Mononuclear cell (primary cell): ENCODE data around the gene FOXK1. TPM values are rescaled to one million over a fixed set of nuclear protein-coding genes. Genes with fewer than 3 reads are reported as not detected.

Experiments
- H3K27me3 ChIP-seq: 2 replicates; pipeline ENCODE4 v1.6.0; 2011; ENCODE audit warnings: low read length, control low read depth; ENCODE audit not compliant: insufficient read depth
- H3K4me1 ChIP-seq: 2 replicates; pipeline ENCODE4 v1.5.1; 2011; ENCODE audit warnings: mild to moderate bottlenecking, low read length, control low read depth; ENCODE audit not compliant: insufficient read depth
- H3K4me3 ChIP-seq: 2 replicates; pipeline ENCODE4 v1.5.1; 2011; ENCODE audit warnings: mild to moderate bottlenecking, low read length, moderate library complexity
- H3K9me3 ChIP-seq: 2 replicates; pipeline ENCODE4 v1.5.1; 2011; ENCODE audit warnings: low read depth, mild to moderate bottlenecking, control low read depth, low read length
- total RNA-seq: library from RNA; depleted of rRNA; stranded (reverse); fragments of >200 nt; gene quantifications from one replicate; pipeline ENCODE4 v1.2.3, GENCODE V29; 2012

FOXK1 gene
- total RNA-seq, 1 donor = 41.5 TPM

DNA sequence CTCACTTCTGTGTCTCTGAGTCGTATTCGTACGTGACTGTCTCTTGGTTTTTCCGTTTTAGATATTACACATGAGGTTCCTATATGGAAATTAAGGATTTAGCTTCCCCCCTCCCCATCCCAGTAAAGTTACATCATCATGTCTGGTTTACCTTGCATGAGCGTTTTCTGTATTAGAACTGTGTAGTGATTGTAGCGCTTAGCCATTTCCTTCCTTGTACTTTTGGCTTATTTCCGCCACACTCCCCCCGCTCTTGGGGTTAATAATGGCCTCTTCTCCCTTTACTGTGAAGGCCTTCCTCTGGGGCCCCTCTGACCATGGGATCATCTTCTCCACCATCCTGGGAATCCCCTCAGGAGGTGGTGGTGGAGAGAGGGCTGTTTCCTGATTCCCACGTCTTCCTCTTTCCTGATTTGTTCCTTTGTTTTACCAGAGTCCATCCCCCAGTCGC, 66.2 kb downstream of the FOXK1 start:
- no peaks in the 10 kb centered on the region for H3K27me3 ChIP-seq
- no peaks in the 10 kb centered on the region for H3K9me3 ChIP-seq
- no peak overlapping the region for H3K4me3 ChIP-seq
- H3K4me1 ChIP-seq = peaks cover 56% of the 10 kb centered on the region

DNA sequence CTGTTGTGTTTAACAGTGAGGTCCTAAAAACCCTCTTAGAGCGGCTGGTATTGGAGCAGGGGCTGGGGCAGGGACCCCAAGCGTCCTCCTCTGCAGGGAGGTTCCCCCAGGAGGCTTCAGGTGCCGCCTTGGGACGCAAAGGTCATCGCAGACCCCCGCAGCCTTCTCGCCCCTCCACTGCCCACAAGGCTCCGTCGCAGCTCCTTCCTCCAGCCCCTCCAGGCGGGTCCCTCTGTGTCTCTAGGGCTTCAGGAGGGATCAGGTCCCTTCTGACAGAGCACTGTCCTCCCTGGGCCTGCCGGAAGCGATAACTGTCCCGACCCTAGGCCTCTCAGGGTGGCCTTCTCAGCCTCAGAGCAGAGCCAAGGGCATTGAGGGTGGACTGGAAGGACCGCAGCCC, 67.3 kb downstream of the FOXK1 start:
- Histone ChIP-seq H3K9me3 (no peaks in the 10 kb centered on the region), H3K27me3 (no peaks in the 10 kb centered on the region), H3K4me1 (peaks cover 55% of the 10 kb centered on the region), H3K4me3 (no peak overlapping the region)

DNA sequence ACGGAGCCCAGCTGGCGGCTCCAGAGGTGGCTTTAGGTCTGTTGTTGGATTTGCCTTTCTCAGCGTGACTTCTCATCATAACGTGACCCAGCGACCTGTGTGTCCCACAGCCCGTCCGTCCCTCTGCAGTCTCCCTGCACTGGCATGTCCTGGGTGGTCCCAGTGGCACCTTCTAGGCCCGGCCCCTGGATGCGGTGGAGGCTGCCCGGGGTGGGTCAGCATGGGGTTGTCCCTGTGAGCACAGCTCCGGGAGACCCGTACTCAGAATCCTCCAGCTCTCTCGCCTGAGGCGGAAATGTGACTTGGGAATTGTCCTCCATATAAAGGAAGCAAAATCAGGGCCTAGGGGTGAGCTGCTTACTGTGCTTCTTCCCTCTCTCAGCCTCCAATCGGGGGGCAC, 67.7 kb downstream of the FOXK1 start:
- Histone ChIP-seq H3K9me3 (no peaks in the 10 kb centered on the region), H3K4me3 (no peak overlapping the region), H3K27me3 (no peaks in the 10 kb centered on the region), H3K4me1 (peaks cover 50% of the 10 kb centered on the region)

DNA sequence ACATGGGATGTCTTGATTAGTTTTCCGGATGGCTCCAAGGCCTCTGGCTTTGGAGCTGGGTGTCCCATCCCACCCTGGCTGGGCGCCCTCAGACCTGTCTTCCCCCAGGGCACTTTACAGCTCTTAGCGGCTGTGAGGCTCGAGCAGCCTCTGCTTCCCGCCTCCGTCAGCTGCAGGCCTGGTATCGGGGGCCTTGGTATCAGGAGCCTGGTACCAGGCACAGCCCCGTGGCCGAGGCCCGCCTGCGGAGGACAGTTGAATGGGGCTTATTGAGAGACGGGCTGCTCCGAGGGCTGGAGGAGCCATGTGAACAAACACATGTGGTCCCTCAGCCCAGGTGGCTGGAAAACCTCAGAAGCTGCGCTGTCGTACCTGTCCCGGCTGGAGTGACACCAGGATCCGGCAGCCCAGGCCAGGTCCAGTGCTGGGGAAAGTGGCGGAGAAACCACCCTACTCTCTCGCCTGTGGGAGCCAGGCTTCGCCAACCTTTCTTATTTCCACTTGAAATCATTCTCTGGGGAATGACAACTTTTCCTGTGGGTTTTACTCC, 69.4 kb downstream of the FOXK1 start:
- H3K9me3 ChIP-seq = no peaks in the 10 kb centered on the region
- no peak overlapping the region for H3K4me3 ChIP-seq
- H3K27me3 ChIP-seq = no peaks in the 10 kb centered on the region
- peaks cover 34% of the 10 kb centered on the region for H3K4me1 ChIP-seq

DNA sequence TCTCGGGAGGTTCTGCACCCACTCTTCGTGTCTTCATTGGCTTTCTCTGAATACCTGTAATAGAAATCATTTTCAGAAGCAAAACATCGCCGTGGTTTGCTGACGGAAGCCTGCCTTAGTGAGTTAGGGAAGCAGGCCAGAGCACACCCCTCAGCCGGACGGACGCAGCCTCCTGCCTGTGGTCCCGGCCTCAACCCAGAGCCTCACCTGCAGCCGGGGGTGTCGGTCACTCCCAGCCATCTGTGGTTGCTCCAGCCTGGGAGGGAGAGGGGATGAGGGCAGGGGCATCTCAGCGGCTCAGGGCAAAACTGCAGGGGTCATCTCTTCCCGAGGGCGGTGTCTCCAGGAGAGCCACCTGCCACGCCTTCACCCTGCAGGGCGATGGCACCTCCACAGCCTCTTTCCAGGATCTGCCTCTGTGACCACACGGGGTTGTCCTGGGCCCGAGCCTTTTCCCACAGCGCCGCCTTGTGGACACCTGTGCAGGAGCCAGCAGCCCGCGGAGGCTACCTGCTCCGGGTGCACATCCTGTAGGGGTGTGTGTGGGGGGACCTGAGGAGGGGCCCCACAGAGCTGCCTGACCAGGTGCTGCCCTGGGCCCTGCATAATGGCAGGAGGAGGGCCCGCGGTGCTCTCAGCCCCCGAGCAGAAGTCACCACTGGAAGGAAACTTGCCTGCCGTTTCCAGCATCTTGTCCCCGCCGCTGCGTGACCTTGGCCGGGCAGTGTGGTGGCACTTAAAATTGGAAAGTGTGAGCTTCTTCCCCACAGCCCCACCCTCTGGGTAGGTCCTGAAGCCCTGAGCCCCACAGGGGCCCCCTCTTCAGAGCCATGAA, 71.7 kb downstream of the FOXK1 start:
- no peaks in the 10 kb centered on the region for H3K9me3 ChIP-seq
- H3K27me3 ChIP-seq = no peaks in the 10 kb centered on the region
- no peak overlapping the region for H3K4me3 ChIP-seq
- peaks cover 12% of the 10 kb centered on the region for H3K4me1 ChIP-seq

DNA sequence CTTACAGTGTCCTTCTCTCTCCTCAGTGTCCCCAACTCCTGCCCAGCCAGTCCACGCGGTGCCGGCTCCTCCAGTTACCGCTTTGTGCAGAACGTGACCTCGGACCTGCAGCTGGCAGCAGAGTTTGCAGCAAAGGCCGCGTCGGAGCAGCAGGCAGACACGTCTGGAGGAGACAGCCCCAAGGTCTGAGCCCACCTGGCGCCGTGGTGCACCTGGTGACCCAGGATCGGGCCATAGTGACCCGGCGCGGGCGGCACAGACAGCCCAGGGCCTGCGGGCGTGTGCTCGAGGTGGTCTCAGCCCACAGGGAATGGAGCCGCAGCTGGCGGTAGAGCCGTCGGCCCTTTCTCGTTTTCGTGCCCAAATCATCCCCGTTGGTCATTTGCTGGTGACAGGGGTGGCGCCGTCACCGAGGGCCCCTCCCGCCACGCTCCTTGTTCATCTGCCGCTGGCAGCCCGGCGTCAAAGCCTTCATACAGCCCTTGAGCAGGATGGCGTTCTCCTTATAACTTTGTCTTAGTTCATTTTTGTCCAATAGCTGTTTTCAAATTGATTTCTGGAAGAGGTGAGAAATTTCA, 72.4 kb downstream of the FOXK1 start:
- Histone ChIP-seq H3K4me1 (peaks cover 12% of the 10 kb centered on the region), H3K9me3 (no peaks in the 10 kb centered on the region), H3K4me3 (no peak overlapping the region), H3K27me3 (no peaks in the 10 kb centered on the region)

DNA sequence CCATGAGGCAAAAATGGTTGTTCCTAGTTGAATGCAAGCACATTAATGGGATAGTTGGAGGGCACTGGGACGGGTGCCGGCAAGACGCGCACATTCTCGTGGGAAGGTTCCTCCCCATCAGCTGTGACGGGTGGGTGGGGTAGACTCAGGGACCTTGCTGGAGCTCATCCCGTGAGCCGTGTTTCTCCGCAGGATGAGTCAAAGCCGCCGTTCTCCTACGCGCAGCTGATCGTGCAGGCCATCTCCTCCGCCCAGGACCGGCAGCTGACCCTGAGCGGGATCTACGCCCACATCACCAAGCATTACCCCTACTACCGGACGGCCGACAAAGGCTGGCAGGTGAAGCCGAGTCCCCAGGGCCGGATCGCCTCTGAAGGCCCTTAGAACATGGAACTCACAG, 73.0 kb downstream of the FOXK1 start:
- H3K4me1 ChIP-seq = peaks cover 12% of the 10 kb centered on the region
- H3K4me3 ChIP-seq = no peak overlapping the region
- no peaks in the 10 kb centered on the region for H3K27me3 ChIP-seq
- no peaks in the 10 kb centered on the region for H3K9me3 ChIP-seq

DNA sequence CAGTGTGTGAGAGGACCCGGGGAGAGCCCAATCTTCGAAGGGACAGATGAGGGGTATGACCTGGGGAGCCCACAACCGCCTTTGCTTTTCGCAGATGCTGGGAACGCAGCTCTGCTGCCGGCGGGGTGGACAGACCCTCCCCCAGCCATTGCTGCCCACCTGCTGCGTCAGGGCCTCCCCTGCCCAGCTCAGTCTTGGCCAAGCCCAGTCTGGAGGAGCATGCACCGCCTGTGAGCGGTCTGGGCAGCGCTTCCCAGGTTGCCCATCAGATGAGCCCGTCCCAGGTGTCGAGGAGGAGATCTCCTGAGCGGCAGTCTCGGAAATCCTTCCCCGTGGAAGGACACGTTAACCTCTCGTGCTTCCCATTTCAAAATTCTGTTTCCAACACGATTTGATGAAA, 76.0 kb downstream of the FOXK1 start:
- H3K9me3 ChIP-seq = no peaks in the 10 kb centered on the region
- no peaks in the 10 kb centered on the region for H3K27me3 ChIP-seq
- no peak overlapping the region for H3K4me3 ChIP-seq
- peaks cover 10% of the 10 kb centered on the region for H3K4me1 ChIP-seq

DNA sequence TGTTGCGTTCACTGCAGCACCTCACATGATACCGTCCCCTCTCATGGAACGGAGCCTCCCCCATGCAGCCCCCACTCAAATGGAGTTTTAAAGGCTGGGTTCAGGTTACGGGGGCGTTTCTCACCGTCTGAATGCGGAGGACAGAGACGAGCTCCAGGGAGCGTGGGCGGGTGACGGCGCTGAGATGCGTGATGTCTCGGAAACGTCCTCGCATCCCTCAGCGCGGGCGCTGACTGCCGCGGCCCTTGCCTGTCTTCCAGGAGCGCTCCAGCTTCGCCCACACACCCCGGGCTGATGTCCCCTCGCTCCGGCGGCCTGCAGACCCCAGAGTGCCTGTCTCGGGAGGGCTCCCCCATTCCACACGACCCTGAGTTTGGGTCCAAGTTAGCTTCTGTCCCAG, 76.7 kb downstream of the FOXK1 start:
- no peak overlapping the region for H3K4me3 ChIP-seq
- no peaks in the 10 kb centered on the region for H3K27me3 ChIP-seq
- H3K9me3 ChIP-seq = no peaks in the 10 kb centered on the region

DNA sequence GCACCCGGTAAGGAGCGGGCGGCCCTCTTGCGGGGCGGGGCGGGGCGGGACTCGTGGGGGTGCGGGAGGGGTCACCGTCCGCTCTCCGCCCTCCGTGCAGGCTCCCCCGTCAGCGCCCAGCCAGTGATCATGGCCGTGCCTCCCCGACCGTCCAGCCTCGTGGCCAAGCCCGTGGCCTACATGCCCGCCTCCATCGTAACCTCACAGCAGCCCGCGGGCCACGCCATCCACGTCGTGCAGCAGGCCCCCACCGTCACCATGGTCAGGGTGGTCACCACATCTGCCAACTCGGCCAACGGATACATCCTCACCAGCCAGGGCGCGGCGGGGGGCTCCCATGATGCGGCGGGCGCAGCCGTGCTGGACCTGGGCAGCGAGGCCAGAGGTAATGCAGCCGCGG, 77.1 kb downstream of the FOXK1 start:
- H3K9me3 ChIP-seq = no peaks in the 10 kb centered on the region
- no peaks in the 10 kb centered on the region for H3K4me1 ChIP-seq
- H3K27me3 ChIP-seq = no peaks in the 10 kb centered on the region
- no peak overlapping the region for H3K4me3 ChIP-seq

More for the DNA sequence above, 76.7 kb downstream of the FOXK1 start:
- H3K4me1 ChIP-seq = peaks cover 4% of the 10 kb centered on the region

DNA sequence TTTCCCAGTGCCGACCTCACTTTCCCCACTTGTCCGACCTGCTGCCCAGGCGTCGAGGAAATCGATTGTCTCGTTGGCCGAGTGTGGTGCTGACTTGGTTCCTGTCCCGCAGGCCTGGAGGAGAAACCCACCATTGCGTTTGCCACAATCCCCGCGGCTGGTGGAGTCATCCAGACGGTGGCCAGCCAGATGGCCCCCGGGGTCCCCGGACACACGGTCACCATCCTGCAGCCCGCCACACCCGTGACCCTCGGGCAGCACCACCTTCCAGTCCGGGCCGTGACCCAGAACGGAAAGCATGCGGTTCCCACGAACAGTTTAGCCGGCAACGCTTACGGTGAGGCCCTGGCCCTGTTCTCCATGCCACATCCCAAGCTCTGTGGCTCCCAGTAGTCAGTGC, 78.9 kb downstream of the FOXK1 start:
- Histone ChIP-seq H3K27me3 (no peaks in the 10 kb centered on the region), H3K9me3 (no peaks in the 10 kb centered on the region), H3K4me1 (no peaks in the 10 kb centered on the region), H3K4me3 (no peak overlapping the region)

DNA sequence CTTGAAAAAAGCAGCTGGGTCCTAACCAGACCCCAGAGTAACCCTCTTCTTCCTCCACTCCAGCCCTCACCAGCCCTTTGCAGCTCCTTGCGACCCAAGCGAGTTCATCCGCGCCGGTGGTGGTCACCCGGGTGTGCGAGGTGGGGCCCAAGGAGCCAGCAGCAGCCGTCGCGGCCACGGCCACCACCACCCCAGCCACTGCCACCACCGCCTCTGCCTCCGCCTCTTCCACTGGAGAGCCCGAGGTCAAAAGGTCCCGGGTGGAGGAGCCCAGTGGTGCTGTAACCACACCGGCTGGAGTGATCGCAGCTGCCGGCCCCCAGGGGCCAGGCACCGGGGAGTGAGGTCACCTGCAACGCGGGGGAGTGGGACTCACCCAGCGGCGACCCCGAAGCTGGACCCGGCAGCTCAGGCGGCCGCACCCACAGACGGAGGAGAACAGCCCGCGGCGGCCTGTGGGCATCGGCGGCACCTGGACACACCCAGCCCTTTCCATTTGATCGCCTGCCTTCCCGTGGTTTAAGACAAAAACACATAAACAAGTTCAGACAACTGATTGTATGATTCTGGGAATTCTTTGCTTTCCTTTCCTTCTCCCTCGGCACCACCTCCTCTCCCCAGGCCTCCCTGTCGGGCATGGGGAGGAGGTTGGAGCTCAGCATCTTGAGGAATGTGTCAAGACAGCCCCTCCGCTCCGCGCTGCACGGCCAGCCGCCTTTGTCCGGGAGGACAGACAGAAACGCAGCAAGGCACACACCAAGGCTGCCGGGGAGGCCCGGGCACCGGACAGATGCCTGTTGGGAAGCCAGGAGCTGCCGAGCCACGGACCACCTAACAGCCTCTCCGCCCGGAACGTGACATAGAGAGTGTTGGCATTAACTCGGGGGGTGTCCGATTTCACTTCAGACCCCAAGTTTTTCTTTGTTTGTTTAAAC, 80.3 kb downstream of the FOXK1 start:
- Histone ChIP-seq H3K4me1 (no peaks in the 10 kb centered on the region), H3K4me3 (no peak overlapping the region), H3K9me3 (no peaks in the 10 kb centered on the region), H3K27me3 (no peaks in the 10 kb centered on the region)

DNA sequence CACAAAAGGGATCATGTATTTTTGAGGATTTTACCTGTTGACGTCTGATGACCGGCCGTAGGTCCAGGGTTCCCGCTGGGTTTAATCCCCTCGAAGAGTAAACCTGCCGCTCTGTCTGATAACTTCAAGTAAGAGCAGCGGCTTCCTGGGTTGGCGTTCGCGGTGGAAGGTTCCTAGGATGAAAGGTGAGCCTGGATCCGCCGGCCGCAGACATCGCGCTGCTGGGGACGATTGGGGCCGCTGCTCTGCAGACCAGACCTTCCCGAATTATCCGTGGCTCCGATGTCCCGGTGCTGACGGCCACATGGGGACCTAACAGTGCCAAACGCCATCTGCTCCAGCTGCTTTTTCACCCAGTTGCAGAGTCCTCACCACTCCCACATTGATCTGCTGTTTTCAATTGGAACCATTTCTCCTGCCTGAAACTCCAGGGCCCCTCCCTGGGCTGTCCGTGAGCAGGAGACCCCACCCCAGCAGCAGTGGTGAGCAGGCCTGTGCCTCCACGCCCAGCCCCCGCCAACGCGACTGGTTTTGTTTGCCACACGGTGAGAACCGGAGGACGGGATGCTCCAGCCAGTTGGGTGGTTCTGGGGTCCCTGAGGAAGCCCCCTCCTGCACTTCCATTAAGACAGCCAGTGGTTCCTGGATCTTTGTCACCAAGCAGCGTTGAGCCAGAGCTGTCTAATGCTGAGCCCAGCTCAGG, 81.1 kb downstream of the FOXK1 start:
- no peaks in the 10 kb centered on the region for H3K4me1 ChIP-seq
- no peaks in the 10 kb centered on the region for H3K9me3 ChIP-seq
- H3K4me3 ChIP-seq = no peak overlapping the region
- H3K27me3 ChIP-seq = no peaks in the 10 kb centered on the region

DNA sequence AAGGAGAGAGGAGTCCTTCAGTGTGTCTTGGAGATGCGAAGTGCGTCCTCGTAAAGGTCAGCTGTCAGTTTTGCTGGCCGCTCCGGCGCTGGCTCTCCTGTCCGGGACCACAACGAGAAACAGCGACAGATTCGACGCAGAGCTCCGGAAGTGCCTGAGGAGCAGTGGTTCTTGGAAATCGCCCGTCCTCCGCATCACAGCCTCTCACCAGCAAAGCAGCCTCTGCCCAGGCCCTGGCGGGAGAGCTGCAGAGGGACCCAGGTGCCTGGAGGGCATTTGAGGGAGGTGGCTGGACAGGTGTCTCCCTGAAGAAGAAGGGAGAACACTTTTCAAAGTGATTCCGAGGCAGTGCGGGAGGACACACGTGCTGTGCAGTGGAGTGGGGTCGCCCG, 81.7 kb downstream of the FOXK1 start:
- Histone ChIP-seq H3K4me3 (no peak overlapping the region), H3K27me3 (no peaks in the 10 kb centered on the region), H3K4me1 (no peaks in the 10 kb centered on the region), H3K9me3 (no peaks in the 10 kb centered on the region)
